ENCODE results near the gene NUDCD3.

NUDCD3 gene

GRCh38 chr7:44391171-44391570, 99.3 kb downstream of the NUDCD3 start:
- TF ChIP-seq GLIS3 (CRISPR knock-in tag; IDR thresholded peaks at IDR 0.05) (no peak), SNAI2 (CRISPR knock-in tag; IDR thresholded peaks at IDR 0.05) (no peak), ZC3H10 (CRISPR knock-in tag; IDR thresholded peaks at IDR 0.05) (no peak), CSDC2 (CRISPR knock-in tag; IDR thresholded peaks at IDR 0.05) (no peak), ARNTL (CRISPR knock-in tag; IDR thresholded peaks at IDR 0.05; ENCODE audit: borderline replicate concordance, low read depth) (no peak), ESRRG (CRISPR knock-in tag; IDR thresholded peaks at IDR 0.05) (no peak), ZFP30 (CRISPR knock-in tag; IDR thresholded peaks at IDR 0.05) (no peak), ZNF8 (CRISPR knock-in tag; IDR thresholded peaks at IDR 0.05) (no peak), ZNF565 (CRISPR knock-in tag; conservative IDR thresholded peaks at IDR 0.05; ENCODE audit: low read depth) (no peak), TCF4 (CRISPR knock-in tag; IDR thresholded peaks at IDR 0.05; ENCODE audit: borderline replicate concordance) (no peak), PPARA (CRISPR knock-in tag; IDR thresholded peaks at IDR 0.05; ENCODE audit: borderline replicate concordance) (no peak)
- TF ChIP-seq, protein P1, sequence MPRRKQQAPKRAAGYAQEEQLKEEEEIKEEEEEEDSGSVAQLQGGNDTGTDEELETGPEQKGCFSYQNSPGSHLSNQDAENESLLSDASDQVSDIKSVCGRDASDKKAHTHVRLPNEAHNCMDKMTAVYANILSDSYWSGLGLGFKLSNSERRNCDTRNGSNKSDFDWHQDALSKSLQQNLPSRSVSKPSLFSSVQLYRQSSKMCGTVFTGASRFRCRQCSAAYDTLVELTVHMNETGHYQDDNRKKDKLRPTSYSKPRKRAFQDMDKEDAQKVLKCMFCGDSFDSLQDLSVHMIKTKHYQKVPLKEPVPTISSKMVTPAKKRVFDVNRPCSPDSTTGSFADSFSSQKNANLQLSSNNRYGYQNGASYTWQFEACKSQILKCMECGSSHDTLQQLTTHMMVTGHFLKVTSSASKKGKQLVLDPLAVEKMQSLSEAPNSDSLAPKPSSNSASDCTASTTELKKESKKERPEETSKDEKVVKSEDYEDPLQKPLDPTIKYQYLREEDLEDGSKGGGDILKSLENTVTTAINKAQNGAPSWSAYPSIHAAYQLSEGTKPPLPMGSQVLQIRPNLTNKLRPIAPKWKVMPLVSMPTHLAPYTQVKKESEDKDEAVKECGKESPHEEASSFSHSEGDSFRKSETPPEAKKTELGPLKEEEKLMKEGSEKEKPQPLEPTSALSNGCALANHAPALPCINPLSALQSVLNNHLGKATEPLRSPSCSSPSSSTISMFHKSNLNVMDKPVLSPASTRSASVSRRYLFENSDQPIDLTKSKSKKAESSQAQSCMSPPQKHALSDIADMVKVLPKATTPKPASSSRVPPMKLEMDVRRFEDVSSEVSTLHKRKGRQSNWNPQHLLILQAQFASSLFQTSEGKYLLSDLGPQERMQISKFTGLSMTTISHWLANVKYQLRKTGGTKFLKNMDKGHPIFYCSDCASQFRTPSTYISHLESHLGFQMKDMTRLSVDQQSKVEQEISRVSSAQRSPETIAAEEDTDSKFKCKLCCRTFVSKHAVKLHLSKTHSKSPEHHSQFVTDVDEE (CRISPR knock-in tag; IDR thresholded peaks at IDR 0.05), result no peak
- TF ChIP-seq, protein P2, sequence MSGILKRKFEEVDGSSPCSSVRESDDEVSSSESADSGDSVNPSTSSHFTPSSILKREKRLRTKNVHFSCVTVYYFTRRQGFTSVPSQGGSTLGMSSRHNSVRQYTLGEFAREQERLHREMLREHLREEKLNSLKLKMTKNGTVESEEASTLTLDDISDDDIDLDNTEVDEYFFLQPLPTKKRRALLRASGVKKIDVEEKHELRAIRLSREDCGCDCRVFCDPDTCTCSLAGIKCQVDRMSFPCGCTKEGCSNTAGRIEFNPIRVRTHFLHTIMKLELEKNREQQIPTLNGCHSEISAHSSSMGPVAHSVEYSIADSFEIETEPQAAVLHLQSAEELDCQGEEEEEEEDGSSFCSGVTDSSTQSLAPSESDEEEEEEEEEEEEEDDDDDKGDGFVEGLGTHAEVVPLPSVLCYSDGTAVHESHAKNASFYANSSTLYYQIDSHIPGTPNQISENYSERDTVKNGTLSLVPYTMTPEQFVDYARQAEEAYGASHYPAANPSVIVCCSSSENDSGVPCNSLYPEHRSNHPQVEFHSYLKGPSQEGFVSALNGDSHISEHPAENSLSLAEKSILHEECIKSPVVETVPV (CRISPR knock-in tag; IDR thresholded peaks at IDR 0.05), result no peak
- ATAC-seq, result no peak

- ATAC-seq, result no peak
- TF ChIP-seq, protein P2 (CRISPR knock-in tag; IDR thresholded peaks at IDR 0.05), result no peak
- TF ChIP-seq PATZ1 (CRISPR knock-in tag; IDR thresholded peaks at IDR 0.05; ENCODE audit: borderline replicate concordance), result no peak
- no peak for TF ChIP-seq PPARA (CRISPR knock-in tag; IDR thresholded peaks at IDR 0.05; ENCODE audit: borderline replicate concordance)
- TF ChIP-seq ZNF565 (CRISPR knock-in tag; conservative IDR thresholded peaks at IDR 0.05; ENCODE audit: low read depth), result no peak
- TF ChIP-seq SNAI2 (CRISPR knock-in tag; IDR thresholded peaks at IDR 0.05), result no peak
- no peak for TF ChIP-seq BACH2 (CRISPR knock-in tag; IDR thresholded peaks at IDR 0.05; ENCODE audit: borderline replicate concordance)
- TF ChIP-seq ZFP30 (CRISPR knock-in tag; IDR thresholded peaks at IDR 0.05), result no peak
- no peak for TF ChIP-seq POU6F1 (CRISPR knock-in tag; IDR thresholded peaks at IDR 0.05; ENCODE audit: borderline replicate concordance, low read depth)
- no peak for TF ChIP-seq TCF4 (CRISPR knock-in tag; IDR thresholded peaks at IDR 0.05; ENCODE audit: borderline replicate concordance)
- no peak for TF ChIP-seq CREB5 (CRISPR knock-in tag; IDR thresholded peaks at IDR 0.05; ENCODE audit: low read depth)
- no peak for TF ChIP-seq ESRRG (CRISPR knock-in tag; IDR thresholded peaks at IDR 0.05)
- TF ChIP-seq ZNF8 (CRISPR knock-in tag; IDR thresholded peaks at IDR 0.05), result no peak
- TF ChIP-seq ZNF70 (CRISPR knock-in tag; IDR thresholded peaks at IDR 0.05), result no peak
- TF ChIP-seq CSDC2 (CRISPR knock-in tag; IDR thresholded peaks at IDR 0.05), result no peak
Measured at GRCh38 chr7:44390701-44391100, 99.8 kb downstream of the NUDCD3 start.

Data from SK-N-SH treated with all-trans-retinoic acid at 6 μM for 48 hours (cell line).